WTC11 (cell line): ENCODE results near the gene KAT6B.

Experiments used
- CREB1 ChIP-seq: sonication (generic); formaldehyde crosslinking; IDR thresholded peaks from 2 replicates; pipeline ENCODE4 v1.8.0; 2023; ENCODE audit warnings: mild to moderate bottlenecking, missing genetic modification reagents
- FOXK1 ChIP-seq: sonication (generic); formaldehyde crosslinking; IDR thresholded peaks from 2 replicates; pipeline ENCODE4 v1.8.0; 2022; ENCODE audit warnings: mild to moderate bottlenecking, moderate library complexity, missing genetic modification reagents

- no peak for TF ChIP-seq FOXK1 (CRISPR knock-in tag)
- TF ChIP-seq CREB1 (CRISPR knock-in tag) = no peak
Observed at GRCh38 chr10:74947781-74948401, 121.5 kb downstream of the KAT6B start.
